SU-DHL-6 (cell line): ENCODE measurements around the gene CCP110.

ENCODE experiments used
- CTCF ChIP-seq: fragments of 200-600 bp; sonication (generic); IDR thresholded peaks from one replicate; pipeline ENCODE4 v1.5.1; 2017; ENCODE audit warnings: antibody characterized with exemption, mild to moderate bottlenecking, low read length, moderate library complexity; ENCODE audit not compliant: insufficient read depth, poor library complexity, severe bottlenecking
- EZH2phosphoT487 ChIP-seq: fragments of 200-600 bp; sonication (generic), shearing (Covaris generic); conservative IDR thresholded peaks from 2 replicates; pipeline ENCODE4 v1.6.1; 2018; ENCODE audit warnings: mild to moderate bottlenecking, antibody characterized with exemption, low read length, moderate library complexity, mixed read lengths

DNA sequence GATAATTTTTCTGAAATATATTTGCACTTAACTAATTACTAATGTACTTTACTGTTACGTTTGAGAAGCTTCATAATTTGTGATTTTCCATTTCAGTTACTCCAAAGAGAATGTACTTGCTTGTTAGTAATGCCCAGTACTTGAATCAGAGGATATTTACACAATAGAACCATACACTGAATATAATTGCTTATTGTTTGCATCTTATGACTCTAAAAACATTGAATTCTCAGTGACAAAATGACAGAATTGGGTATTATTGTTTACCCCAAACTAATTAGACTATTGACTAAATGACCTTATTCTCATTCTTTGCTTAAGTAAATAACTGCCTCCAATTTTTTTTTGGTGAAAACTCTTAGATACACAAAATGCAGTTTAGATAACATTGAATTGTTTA is 8.9 kb downstream of the CCP110 start:
- no peak for TF ChIP-seq EZH2phosphoT487
- TF ChIP-seq CTCF = no peak
